Cardiac fibroblast (primary cell): ENCODE measurements around the gene FNDC3B.

Source experiments
- DNase-seq, 2 donors: peaks; one replicate each; pipeline versions ENCODE4 v3.0.0 to v3.0.0-alpha.2; 2010; ENCODE audit warnings: low read depth in 2 of 2
- H3K4me3 ChIP-seq, 2 donors: replicated peaks in 1 of 2; 1 replicate in 1 of 2; 2 replicates in 1 of 2; pipeline ENCODE4 v1.5.1; 2011; ENCODE audit warnings: low read depth in 2 of 2, low read length in 2 of 2, mild to moderate bottlenecking in 2 of 2, moderate library complexity in 1 of 2
- TF ChIP-seq, protein P1 (sequence below): IDR thresholded peaks from one replicate; pipeline ENCODE4 v1.5.1; 2011; ENCODE audit warnings: low read depth, mild to moderate bottlenecking, low read length, inconsistent platforms

Gene FNDC3B

DNA sequence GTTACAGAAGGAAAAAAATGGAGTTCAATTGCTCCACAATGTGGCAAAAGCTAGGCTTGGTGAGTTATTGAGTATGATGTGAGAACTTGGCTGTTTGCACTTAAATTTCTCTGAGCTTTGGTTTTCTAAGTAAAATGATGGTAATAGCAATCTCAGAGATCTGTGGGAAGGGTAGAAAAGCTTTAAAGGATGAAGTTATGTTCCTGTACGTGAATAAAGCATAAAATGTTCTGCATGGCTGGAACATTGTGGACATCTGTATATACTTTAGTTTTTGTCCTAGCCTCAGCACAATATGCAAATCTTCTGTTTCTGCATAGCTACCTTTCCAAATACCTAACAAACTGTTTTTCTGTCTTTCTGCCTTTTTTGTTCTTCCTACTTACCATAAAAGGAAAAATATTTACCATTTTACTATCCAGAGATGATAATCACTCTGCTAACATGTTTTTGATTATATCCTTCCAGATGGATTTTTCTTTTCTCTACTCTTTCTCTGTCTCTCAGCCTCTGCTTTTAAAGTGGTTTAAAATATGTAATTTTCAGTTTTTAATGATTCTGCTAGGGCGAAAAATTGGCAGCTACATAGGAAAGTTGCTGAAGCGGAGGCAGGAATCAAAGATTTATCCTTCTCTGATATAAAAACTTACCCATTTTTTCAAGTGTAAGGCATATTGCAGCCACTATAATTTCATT is 188.1 kb downstream of the FNDC3B start:
- no peak for DNase-seq
- H3K4me3 ChIP-seq, result no peak overlapping the region
- TF ChIP-seq, protein P1, sequence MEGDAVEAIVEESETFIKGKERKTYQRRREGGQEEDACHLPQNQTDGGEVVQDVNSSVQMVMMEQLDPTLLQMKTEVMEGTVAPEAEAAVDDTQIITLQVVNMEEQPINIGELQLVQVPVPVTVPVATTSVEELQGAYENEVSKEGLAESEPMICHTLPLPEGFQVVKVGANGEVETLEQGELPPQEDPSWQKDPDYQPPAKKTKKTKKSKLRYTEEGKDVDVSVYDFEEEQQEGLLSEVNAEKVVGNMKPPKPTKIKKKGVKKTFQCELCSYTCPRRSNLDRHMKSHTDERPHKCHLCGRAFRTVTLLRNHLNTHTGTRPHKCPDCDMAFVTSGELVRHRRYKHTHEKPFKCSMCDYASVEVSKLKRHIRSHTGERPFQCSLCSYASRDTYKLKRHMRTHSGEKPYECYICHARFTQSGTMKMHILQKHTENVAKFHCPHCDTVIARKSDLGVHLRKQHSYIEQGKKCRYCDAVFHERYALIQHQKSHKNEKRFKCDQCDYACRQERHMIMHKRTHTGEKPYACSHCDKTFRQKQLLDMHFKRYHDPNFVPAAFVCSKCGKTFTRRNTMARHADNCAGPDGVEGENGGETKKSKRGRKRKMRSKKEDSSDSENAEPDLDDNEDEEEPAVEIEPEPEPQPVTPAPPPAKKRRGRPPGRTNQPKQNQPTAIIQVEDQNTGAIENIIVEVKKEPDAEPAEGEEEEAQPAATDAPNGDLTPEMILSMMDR, result no peak

- TF ChIP-seq, protein P1, result no peak
- H3K4me3 ChIP-seq, result no peak overlapping the region
- DNase-seq, result no peak
These were observed 188.6 kb downstream of the FNDC3B start for GRCh38 chr3:172228036-172228415.

DNA sequence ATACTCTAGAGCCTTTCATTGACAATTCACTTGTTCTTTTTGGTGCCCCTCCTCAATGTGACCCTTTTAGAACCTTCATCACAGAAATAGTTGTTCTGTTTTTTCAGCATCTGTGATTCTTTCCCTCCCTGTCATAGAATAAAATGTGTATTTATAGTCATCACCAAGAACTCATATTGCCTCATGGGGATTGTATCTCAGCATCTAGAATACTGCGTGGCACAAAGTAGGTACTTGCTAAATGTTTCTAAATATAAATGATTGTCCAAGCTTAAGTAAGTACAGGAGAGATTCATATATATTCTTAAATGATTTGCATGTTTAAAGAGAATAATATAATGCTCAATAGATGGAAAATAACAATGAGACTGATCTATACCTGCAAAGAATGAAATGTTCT is 190.1 kb downstream of the FNDC3B start:
- TF ChIP-seq, protein P1, result no peak
- DNase-seq, result no peak
- H3K4me3 ChIP-seq, result no peak overlapping the region

DNA sequence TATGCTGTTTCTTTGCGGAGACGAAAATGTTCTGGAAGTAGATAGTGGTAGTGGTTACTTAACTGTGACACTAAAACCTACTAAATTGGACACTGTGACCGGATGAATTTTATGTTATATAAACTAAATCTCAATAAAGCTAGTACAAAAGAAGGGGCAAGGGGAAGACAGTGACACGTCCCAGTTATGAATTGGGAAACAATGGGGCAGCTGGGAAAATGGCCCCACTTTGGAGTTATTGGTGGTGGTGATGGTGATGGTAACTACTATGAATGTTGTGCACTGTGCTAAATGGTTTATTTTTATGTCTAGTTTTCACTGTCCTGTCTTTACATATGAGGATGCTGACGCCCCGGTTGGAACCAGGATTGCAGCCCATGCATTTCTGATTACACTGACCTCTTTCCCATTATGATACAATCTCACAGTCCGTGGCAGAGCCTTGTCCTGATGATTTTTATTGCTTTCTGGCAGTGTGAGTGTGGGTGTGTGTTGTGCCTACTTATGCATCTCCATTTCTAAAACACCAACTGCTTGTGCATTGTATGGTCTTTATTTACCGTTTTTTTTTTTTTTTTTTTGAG is 192.0 kb downstream of the FNDC3B start:
- H3K4me3 ChIP-seq, result no peak overlapping the region
- TF ChIP-seq, protein P1, result no peak
- no peak for DNase-seq

DNA sequence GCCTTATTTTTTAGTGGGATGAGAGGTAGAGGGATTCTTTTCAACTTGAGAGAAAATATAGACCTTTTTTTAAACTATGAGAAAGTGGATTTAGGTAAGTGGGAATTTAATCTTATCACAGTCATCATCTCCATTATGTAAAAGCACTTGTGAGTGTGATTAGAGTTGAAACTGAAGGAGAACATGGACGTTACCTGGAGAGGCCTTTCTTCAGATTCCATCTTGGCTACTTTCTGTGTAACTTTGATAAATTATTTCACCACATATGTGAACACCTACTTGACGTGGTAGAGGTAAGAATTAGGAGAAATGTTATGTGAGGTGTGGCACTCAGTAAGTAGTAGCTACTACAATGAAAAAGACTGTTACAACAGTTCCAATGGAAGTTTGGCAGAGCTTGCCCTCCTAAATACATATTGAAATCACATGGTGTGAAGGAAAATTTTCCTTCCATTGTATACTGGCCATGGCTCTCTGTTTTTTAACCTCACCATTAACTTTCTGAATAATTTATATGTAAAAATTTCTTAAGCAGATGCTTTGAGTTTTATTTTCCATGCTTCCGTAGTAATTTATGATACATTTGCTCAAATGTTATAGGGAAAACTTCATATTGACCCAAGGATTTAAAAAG is 193.3 kb downstream of the FNDC3B start:
- no peak for DNase-seq
- H3K4me3 ChIP-seq, result no peak overlapping the region
- TF ChIP-seq, protein P1, result no peak

DNA sequence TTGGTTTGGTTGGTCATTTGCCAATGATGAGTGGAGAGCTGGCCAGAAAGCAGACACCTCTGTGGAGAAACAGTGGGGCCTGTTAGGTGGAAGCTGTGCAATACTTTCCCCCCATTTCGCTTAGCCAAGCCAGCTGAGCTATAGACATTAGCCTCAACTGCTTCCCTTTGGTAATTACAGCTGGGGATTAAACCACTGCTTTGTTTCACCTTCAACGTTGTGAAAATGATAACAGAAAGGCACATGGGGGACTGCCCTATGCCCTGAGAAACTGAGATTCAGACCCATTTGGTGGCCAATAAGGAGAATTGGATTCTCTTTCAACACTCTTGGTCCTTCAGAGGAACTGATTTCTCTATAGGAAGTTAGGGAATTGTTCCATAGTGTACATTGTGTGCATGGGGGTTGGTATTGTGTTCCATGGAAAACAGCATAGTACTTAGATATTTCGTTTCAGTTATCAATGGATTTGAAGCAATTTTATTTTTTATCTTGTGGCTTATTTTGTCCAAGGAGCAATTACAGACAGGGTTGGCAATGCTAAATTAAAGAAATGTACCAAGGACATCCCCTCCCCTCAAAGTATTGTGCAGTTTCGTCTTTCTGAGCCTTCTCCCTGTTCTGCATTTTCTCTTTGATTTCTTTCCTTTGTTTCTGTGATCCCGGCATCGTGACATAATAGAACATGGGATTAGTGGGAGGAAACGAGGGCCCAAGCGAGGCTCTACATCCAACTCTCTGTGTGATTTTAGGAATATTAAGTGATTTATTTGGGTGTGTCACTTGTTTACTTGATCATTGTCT is 194.3 kb downstream of the FNDC3B start:
- DNase-seq, result no peak
- TF ChIP-seq, protein P1, result no peak
- no peak overlapping the region for H3K4me3 ChIP-seq
